Liver (tissue), 9 donors: Measurements from ENCODE around the gene MAPK9. TPM values are rescaled to one million over a fixed set of nuclear protein-coding genes. Genes with fewer than 3 reads are reported as not detected.

Experiments
- DNase-seq: peaks from one replicate; pipeline ENCODE4 v3.0.0-alpha.2; 2017; ENCODE audit warnings: low spot score
- H3K27ac ChIP-seq, 2 donors: one replicate each; pipeline ENCODE4 v1.7.0; 2013; ENCODE audit warnings: inconsistent platforms in 2 of 2, low read length in 2 of 2, control low read depth in 1 of 2, low read depth in 1 of 2, mild to moderate bottlenecking in 1 of 2
- H3K27me3 ChIP-seq, 4 donors: one replicate each; pipeline versions ENCODE4 v1.6.1 to v1.7.0; 2013; ENCODE audit warnings: low read length in 3 of 4, inconsistent platforms in 1 of 4, mild to moderate bottlenecking in 1 of 4, moderate library complexity in 1 of 4; ENCODE audit not compliant: control insufficient read depth in 4 of 4, insufficient read depth in 4 of 4
- H3K36me3 ChIP-seq, 4 donors: one replicate each; pipeline versions ENCODE4 v1.6.1 to v1.7.0; 2013; ENCODE audit warnings: low read length in 3 of 4, mild to moderate bottlenecking in 3 of 4, low read depth in 1 of 4, moderate library complexity in 1 of 4; ENCODE audit not compliant: control insufficient read depth in 4 of 4, insufficient read depth in 3 of 4
- H3K4me1 ChIP-seq, 4 donors: one replicate each; pipeline versions ENCODE4 v1.6.1 to v1.7.0; 2013; ENCODE audit warnings: low read length in 3 of 4, mild to moderate bottlenecking in 3 of 4, moderate library complexity in 1 of 4; ENCODE audit not compliant: control insufficient read depth in 4 of 4, insufficient read depth in 4 of 4
- H3K4me3 ChIP-seq, 3 donors: one replicate each; pipeline versions ENCODE4 v1.6.1 to v1.7.0; 2013; ENCODE audit warnings: low read length in 3 of 3, control low read depth in 1 of 3, low read depth in 1 of 3, mild to moderate bottlenecking in 1 of 3
- H3K9ac ChIP-seq, 2 donors: one replicate each; pipeline ENCODE4 v1.7.0; 2013; ENCODE audit warnings: low read length in 2 of 2, mild to moderate bottlenecking in 2 of 2, moderate library complexity in 2 of 2, control low read depth in 1 of 2, low read depth in 1 of 2
- H3K9me3 ChIP-seq, 4 donors: one replicate each; pipeline versions ENCODE4 v1.6.1 to v1.7.0; 2013; ENCODE audit warnings: low read length in 3 of 4; ENCODE audit not compliant: control insufficient read depth in 4 of 4
- EGR1 ChIP-seq, 2 donors: IDR thresholded peaks; 2 replicates each; pipeline ENCODE4 v1.6.1; 2016 to 2018; ENCODE audit warnings: antibody characterized with exemption in 2 of 2, low read depth in 2 of 2
- FOXA1 ChIP-seq: IDR thresholded peaks from 2 replicates; pipeline ENCODE4 v1.6.1; 2016; ENCODE audit warnings: antibody characterized with exemption
- FOXA2 ChIP-seq: IDR thresholded peaks from 2 replicates; pipeline ENCODE4 v1.6.1; 2016; ENCODE audit warnings: antibody characterized with exemption
- HNF4A ChIP-seq, 2 donors: conservative IDR thresholded peaks; 2 replicates each; pipeline ENCODE4 v1.6.1; 2016; ENCODE audit warnings: antibody characterized with exemption in 2 of 2, mild to moderate bottlenecking in 2 of 2
- HNF4G ChIP-seq: IDR thresholded peaks from 2 replicates; pipeline ENCODE4 v1.6.1; 2016; ENCODE audit warnings: antibody characterized with exemption
- JUND ChIP-seq, 2 donors: IDR thresholded peaks; 2 replicates each; pipeline ENCODE4 v1.6.1; 2016; ENCODE audit warnings: antibody characterized with exemption in 2 of 2
- NR2F2 ChIP-seq: IDR thresholded peaks from 2 replicates; pipeline ENCODE4 v1.6.1; 2016; ENCODE audit warnings: antibody characterized with exemption
- RAD21 ChIP-seq, 2 donors: IDR thresholded peaks; 2 replicates each; pipeline ENCODE4 v1.6.1; 2016; ENCODE audit warnings: antibody characterized with exemption in 2 of 2, mild to moderate bottlenecking in 2 of 2
- SP1 ChIP-seq: IDR thresholded peaks from 2 replicates; pipeline ENCODE4 v1.6.1; 2018; ENCODE audit warnings: antibody characterized with exemption, mild to moderate bottlenecking
- TAF1 ChIP-seq: conservative IDR thresholded peaks from 2 replicates; pipeline ENCODE4 v1.6.1; 2016; ENCODE audit warnings: antibody characterized with exemption, mild to moderate bottlenecking
- YY1 ChIP-seq: IDR thresholded peaks from 2 replicates; pipeline ENCODE4 v1.6.1; 2016; ENCODE audit warnings: antibody characterized with exemption, mild to moderate bottlenecking
- WGBS: extraction: QIAGEN DNeasy Blood & Tissue Kit; methylation state at CpG from one replicate; pipeline ENCODE4 v1.1.7; 2013; 5-methylcytosine and 5-hydroxymethylcytosine counted together
- polyA plus RNA-seq, 2 donors: library from polyadenylated mRNA; stranded (reverse) in 1 of 2; unstranded in 1 of 2; fragments of 200-250 nt in 1 of 2; fragments of >200 nt in 1 of 2; fragmentation: Nextera tagmentation in 1 of 2; extraction: Ambion mirVana in 1 of 2; gene quantifications; one replicate each; pipeline versions ENCODE4 v1.2.1 to v1.2.3, GENCODE V29; 2013 to 2015
- total RNA-seq, 2 donors: library from RNA; depleted of rRNA; stranded (reverse); fragments of >200 nt; gene quantifications; one replicate each; pipeline ENCODE4 v1.2.3, GENCODE V29; 2014
- TF ChIP-seq, protein P1 (sequence below): IDR thresholded peaks from 2 replicates; pipeline ENCODE4 v1.6.1; 2016; ENCODE audit warnings: antibody characterized with exemption
- TF ChIP-seq, protein P2 (sequence below): fragments of 150-350 bp; IDR thresholded peaks from 2 replicates; pipeline ENCODE4 v1.5.1; 2017; ENCODE audit warnings: improper control_type of control experiment, low read depth, low read length; ENCODE audit not compliant: missing input control
- TF ChIP-seq, protein P3 (sequence below): IDR thresholded peaks from 2 replicates; pipeline ENCODE4 v1.6.1; 2016; ENCODE audit warnings: antibody characterized with exemption, mild to moderate bottlenecking
- TF ChIP-seq, protein P4 (sequence below): IDR thresholded peaks from 2 replicates; pipeline ENCODE4 v1.6.1; 2016; ENCODE audit warnings: antibody characterized with exemption
- donor health status: healthy.
- donor health status: healthy.
- donor health status: healthy.
- donor health status: healthy.
- donor health status: healthy.

MAPK9 gene
- total and polyA plus RNA-seq, 4 donors = 3.8 to 22.7 (median 12.8) TPM

DNA sequence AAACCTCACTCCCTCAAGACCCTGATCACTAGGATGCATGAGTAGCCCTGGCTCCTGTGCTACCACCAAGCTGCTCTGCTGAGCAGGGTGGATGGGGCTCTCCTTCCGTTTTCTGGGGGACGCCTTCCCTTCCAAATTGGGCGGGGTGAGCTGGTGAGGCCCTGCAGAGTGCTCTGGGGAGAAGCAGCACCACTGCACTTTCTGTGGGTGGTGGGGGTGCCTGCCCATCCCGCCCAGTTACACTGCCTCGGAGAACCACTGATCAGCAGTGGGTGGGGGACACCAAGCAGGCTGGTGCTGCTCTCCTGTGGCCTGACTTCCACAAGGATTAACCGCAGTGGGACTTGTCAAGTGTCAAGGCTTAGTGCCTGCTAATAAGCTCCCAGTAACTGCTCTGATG lies 42.3 kb upstream of the MAPK9 start:
- peaks cover 0 to 2% (median 0%) of the 10 kb centered on the region in 4 donors for H3K27me3 ChIP-seq
- H3K27ac ChIP-seq = no peak overlapping the region
- no peaks in the 10 kb centered on the region for H3K4me1 ChIP-seq
- no peak for TF ChIP-seq HNF4G
- TF ChIP-seq, protein P1, sequence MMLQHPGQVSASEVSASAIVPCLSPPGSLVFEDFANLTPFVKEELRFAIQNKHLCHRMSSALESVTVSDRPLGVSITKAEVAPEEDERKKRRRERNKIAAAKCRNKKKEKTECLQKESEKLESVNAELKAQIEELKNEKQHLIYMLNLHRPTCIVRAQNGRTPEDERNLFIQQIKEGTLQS = no peak
- no peak for TF ChIP-seq FOXA1
- no peak for TF ChIP-seq EGR1 (IDR thresholded peaks at IDR 0.05; ENCODE audit: low read depth in 2 of 2)
- TF ChIP-seq, protein P2, sequence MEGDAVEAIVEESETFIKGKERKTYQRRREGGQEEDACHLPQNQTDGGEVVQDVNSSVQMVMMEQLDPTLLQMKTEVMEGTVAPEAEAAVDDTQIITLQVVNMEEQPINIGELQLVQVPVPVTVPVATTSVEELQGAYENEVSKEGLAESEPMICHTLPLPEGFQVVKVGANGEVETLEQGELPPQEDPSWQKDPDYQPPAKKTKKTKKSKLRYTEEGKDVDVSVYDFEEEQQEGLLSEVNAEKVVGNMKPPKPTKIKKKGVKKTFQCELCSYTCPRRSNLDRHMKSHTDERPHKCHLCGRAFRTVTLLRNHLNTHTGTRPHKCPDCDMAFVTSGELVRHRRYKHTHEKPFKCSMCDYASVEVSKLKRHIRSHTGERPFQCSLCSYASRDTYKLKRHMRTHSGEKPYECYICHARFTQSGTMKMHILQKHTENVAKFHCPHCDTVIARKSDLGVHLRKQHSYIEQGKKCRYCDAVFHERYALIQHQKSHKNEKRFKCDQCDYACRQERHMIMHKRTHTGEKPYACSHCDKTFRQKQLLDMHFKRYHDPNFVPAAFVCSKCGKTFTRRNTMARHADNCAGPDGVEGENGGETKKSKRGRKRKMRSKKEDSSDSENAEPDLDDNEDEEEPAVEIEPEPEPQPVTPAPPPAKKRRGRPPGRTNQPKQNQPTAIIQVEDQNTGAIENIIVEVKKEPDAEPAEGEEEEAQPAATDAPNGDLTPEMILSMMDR = no peak
- no peak for TF ChIP-seq JUND (IDR thresholded peaks at IDR 0.05)
- TF ChIP-seq TAF1 = no peak
- TF ChIP-seq, protein P3, sequence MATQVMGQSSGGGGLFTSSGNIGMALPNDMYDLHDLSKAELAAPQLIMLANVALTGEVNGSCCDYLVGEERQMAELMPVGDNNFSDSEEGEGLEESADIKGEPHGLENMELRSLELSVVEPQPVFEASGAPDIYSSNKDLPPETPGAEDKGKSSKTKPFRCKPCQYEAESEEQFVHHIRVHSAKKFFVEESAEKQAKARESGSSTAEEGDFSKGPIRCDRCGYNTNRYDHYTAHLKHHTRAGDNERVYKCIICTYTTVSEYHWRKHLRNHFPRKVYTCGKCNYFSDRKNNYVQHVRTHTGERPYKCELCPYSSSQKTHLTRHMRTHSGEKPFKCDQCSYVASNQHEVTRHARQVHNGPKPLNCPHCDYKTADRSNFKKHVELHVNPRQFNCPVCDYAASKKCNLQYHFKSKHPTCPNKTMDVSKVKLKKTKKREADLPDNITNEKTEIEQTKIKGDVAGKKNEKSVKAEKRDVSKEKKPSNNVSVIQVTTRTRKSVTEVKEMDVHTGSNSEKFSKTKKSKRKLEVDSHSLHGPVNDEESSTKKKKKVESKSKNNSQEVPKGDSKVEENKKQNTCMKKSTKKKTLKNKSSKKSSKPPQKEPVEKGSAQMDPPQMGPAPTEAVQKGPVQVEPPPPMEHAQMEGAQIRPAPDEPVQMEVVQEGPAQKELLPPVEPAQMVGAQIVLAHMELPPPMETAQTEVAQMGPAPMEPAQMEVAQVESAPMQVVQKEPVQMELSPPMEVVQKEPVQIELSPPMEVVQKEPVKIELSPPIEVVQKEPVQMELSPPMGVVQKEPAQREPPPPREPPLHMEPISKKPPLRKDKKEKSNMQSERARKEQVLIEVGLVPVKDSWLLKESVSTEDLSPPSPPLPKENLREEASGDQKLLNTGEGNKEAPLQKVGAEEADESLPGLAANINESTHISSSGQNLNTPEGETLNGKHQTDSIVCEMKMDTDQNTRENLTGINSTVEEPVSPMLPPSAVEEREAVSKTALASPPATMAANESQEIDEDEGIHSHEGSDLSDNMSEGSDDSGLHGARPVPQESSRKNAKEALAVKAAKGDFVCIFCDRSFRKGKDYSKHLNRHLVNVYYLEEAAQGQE = no peak
- no peak for TF ChIP-seq NR2F2
- no peak for TF ChIP-seq SP1
- no peak for TF ChIP-seq FOXA2
- DNase-seq = no peak
- H3K9me3 ChIP-seq = no peaks in the 10 kb centered on the region
- H3K36me3 ChIP-seq = no peaks in the 10 kb centered on the region
- H3K4me3 ChIP-seq = no peak overlapping the region
- H3K9ac ChIP-seq = no peak overlapping the region
- WGBS = 80% methylated on average over 6 of the region's 6 CpGs

DNA sequence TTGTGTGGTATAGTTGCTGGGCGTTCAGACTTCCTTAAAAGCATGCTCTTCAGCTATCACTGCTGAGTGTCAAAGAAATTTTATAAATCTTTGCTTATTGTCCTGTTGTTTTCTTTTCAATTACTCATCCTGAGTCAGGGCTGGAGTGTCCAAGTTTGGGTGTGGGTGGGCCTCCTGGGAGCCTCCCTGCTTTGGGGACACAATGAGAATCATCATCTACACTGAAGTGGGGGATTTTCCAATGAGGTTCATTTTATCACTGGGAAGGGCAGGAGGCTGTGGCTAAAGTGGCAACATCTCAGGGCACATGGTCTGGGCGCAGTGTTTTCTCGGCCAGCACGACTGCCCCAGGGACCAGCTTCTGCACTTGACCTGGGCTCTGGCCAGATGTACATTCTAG lies 41.8 kb upstream of the MAPK9 start:
- Histone ChIP-seq H3K9ac (no peak overlapping the region), H3K27ac (no peak overlapping the region), H3K27me3 (peaks cover 0 to 2% (median 0%) of the 10 kb centered on the region in 4 donors), H3K4me1 (no peaks in the 10 kb centered on the region), H3K36me3 (no peaks in the 10 kb centered on the region), H3K4me3 (no peak overlapping the region), H3K9me3 (no peaks in the 10 kb centered on the region)
- WGBS = 88% methylated on average over 4 of the region's 4 CpGs
- no peak for DNase-seq
- TF ChIP-seq YY1 (no peak), JUND (IDR thresholded peaks at IDR 0.05) (no peak), HNF4A (conservative IDR thresholded peaks at IDR 0.05) (no peak), RAD21 (IDR thresholded peaks at IDR 0.05) (no peak), FOXA1 (no peak), HNF4G (no peak), SP1 (no peak), NR2F2 (no peak)
- TF ChIP-seq, protein P2 = no peak
- TF ChIP-seq, protein P4, sequence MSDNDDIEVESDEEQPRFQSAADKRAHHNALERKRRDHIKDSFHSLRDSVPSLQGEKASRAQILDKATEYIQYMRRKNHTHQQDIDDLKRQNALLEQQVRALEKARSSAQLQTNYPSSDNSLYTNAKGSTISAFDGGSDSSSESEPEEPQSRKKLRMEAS = no peak
- TF ChIP-seq, protein P1 = no peak
